HepG2 (cell line): ENCODE measurements around the gene ITSN2. TPM values are rescaled to one million over a fixed set of nuclear protein-coding genes. Genes with fewer than 3 reads are reported as not detected.

Experiments
- AHDC1 ChIP-seq: sonication (generic); formaldehyde crosslinking; IDR thresholded peaks from 2 replicates; pipeline ENCODE4 v1.5.1; 2020; ENCODE audit warnings: mild to moderate bottlenecking, missing genetic modification reagents, borderline replicate concordance
- FOXP1 ChIP-seq, 2 experiments: fragments of 450-650 bp in 1 of 2; IDR thresholded peaks; 2 replicates each; pipeline ENCODE4 v1.6.1; 2017 to 2018; ENCODE audit warnings: antibody characterized with exemption in 1 of 2
- PRDM15 ChIP-seq: sonication (generic); formaldehyde crosslinking; IDR thresholded peaks from 2 replicates; pipeline ENCODE4 v1.4.0; 2020; ENCODE audit warnings: missing genetic modification reagents
- SOX5 ChIP-seq: IDR thresholded peaks from 2 replicates; pipeline ENCODE4 v1.6.1; 2016; ENCODE audit warnings: borderline replicate concordance
- TBX3 ChIP-seq: fragments of 450-650 bp; IDR thresholded peaks from 2 replicates; pipeline ENCODE4 v1.6.1; 2017; ENCODE audit warnings: antibody characterized with exemption, mild to moderate bottlenecking, inconsistent platforms, borderline replicate concordance
- TCF7 ChIP-seq: sonication (generic); IDR thresholded peaks from 2 replicates; pipeline ENCODE4 v1.6.1; 2016; ENCODE audit warnings: antibody characterized with exemption, low read depth
- ZBTB40 ChIP-seq, 2 experiments: fragments of 450-650 bp in 1 of 2; sonication (generic) in 1 of 2; formaldehyde crosslinking in 1 of 2; IDR thresholded peaks; 2 replicates each; pipeline versions ENCODE4 v1.6.1 to v1.8.0; 2016 to 2022; ENCODE audit warnings: antibody characterized with exemption in 1 of 2, mild to moderate bottlenecking in 1 of 2, missing genetic modification reagents in 1 of 2
- polyA plus RNA-seq, 8 experiments: library from polyadenylated mRNA; depleted of rRNA in 3 of 8; stranded (reverse) in 7 of 8; unstranded in 1 of 8; fragments of >200 nt; fragmentation: Illumina TruSeq in 4 of 8; extraction: Trizol in 4 of 8; gene quantifications; 2 replicates each; pipeline versions ENCODE4 v1.2.1 to v1.2.3, GENCODE V29; 2011 to 2016; ENCODE audit warnings: low read depth in 4 of 8, missing spikeins in 1 of 8, mixed read lengths in 1 of 8; ENCODE audit not compliant: insufficient read depth in 1 of 8
- total RNA-seq, 5 experiments: library from RNA; depleted of rRNA; stranded (reverse); fragments of >200 nt; fragmentation: Illumina TruSeq; extraction: Trizol; gene quantifications; 2 replicates each; pipeline ENCODE4 v1.2.3, GENCODE V29; 2016; ENCODE audit warnings: low read depth in 1 of 5

Gene ITSN2
- total and polyA plus RNA-seq, 2 of the 13 experiments (the other 11 are each of a cell fraction or from before 2014, with no cell fraction given), result 26.0 to 26.6 TPM

- TF ChIP-seq PRDM15, result peak; percentile 91
- TF ChIP-seq AHDC1 (CRISPR knock-in tag), result peak; percentile 67; the same call in 1 of the 2 replicates
- TF ChIP-seq TBX3, result peak; percentile 25; the same call in 1 of the 2 replicates
- TF ChIP-seq SOX5 (CRISPR knock-in tag), result peak; percentile 98
- TF ChIP-seq ZBTB40 (IDR thresholded peaks at IDR 0.05), result no peak
- no peak for TF ChIP-seq ZBTB40 (CRISPR knock-in tag; IDR thresholded peaks at IDR 0.05)
- TF ChIP-seq TCF7, result peak; percentile 50; the same call in 1 of the 2 replicates
- TF ChIP-seq FOXP1 (IDR thresholded peaks at IDR 0.05), result no peak
- peak; percentile 52; the same call in 1 of the 2 replicates for TF ChIP-seq FOXP1 (CRISPR knock-in tag; IDR thresholded peaks at IDR 0.05)
Observed at GRCh38 chr2:24238158-24238557, 122.2 kb downstream of the ITSN2 start (continued).
